Fibroblast of villous mesenchyme (primary cell): ENCODE measurements around the gene TMEM140. TPM values are rescaled to one million over a fixed set of nuclear protein-coding genes. Genes with fewer than 3 reads are reported as not detected.

Source experiments
- DNase-seq: peaks from one replicate; pipeline ENCODE4 v3.0.0-alpha.2; 2010; ENCODE audit warnings: low read depth
- H3K4me3 ChIP-seq: 2 replicates; pipeline ENCODE4 v1.5.1; 2011; ENCODE audit warnings: low read depth, mild to moderate bottlenecking, low read length
- CTCF ChIP-seq: IDR thresholded peaks from 2 replicates; pipeline ENCODE4 v1.5.1; 2012; ENCODE audit warnings: low read depth, mild to moderate bottlenecking, low read length; ENCODE audit not compliant: insufficient read depth
- total RNA-seq: library from RNA; depleted of rRNA; stranded (reverse); fragments of >200 nt; gene quantifications from 2 replicates; pipeline ENCODE4 v1.2.3, GENCODE V29; 2012

Gene TMEM140
- total RNA-seq, 1 donor = 5.2 TPM

- H3K4me3 ChIP-seq = no peak overlapping the region
- no peak for TF ChIP-seq CTCF
- no peak for DNase-seq
These were observed 60.4 kb downstream of the TMEM140 start for GRCh38 chr7:135208102-135208793.

DNA sequence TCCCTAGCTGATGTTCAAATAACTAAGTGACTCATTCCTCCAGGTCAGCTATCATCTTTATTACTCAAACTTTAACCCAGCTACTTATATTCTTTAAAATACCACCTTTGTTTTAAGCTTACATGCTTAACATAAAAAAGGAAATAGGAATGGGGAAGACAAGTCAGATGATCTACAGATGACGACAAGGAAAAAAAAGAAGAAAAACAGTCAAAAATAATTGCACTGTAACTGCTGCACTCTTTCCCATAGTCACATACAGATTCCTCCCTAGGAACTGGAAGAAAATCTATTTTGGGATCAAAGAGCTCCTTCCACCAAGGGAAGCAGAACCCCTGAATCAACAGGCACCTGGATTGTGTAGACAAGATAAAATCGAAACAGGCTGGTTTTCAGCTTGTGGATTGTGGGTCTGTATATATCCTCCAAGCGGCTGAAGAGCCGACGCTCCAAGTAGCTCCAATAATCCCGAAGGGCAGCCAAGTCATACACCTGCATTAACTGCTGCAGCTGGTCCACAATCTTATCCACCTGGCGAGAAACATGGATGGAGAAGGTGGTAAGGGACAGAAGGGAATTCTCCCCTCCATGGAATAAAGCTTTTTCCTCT, 61.5 kb downstream of the TMEM140 start:
- no peak overlapping the region for H3K4me3 ChIP-seq
- TF ChIP-seq CTCF = no peak
- no peak for DNase-seq

GRCh38 chr7:135210888-135211178, 63.0 kb downstream of the TMEM140 start:
- DNase-seq = peak; percentile 30
- no peak for TF ChIP-seq CTCF
- H3K4me3 ChIP-seq = peak overlapping the region; percentile 87

DNA sequence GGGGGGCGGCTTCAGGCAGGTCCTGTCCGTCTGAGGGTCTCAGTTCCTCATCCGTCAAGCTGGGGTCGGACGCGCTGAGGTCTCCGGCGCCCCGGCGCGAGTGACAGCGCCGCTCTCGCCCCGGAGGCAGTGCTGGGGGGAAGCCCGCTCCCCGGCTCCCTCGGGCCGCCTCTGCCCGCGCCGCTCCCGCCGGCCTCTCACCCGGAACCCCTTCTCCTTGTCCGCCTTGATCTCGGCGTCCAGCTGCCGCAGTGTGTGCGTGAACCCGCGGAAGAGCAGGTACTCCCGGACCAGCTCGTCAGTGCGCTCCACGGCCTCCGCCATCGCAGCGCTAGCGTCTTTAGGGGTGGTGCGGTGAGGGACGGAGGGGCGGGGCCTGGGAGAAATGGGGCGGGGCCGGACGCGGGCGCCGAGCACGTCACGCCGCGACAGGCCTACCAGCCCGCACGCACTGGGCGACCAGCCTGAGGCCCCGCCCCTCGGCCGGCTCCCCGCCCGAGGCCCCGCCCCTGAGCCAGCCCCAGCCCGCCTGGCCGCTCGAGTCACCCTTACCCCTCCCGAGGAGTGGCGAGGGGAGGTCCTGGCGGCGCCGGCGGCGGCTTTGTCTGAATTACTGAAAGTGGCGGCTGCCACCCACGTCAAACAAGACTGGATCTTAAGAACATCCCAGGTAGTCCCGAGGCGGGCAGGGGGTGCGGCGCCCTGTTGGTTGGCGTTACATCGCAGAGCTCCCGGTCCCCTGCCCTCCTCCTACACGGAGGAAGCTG, 63.5 kb downstream of the TMEM140 start, which contains the start of gene WDR91:
WDR91 (minus strand) TSS at position 348 of the 767 bp plus-strand sequence; CDS start at position 324, 24 bp downstream.
- TF ChIP-seq CTCF = no peak
- DNase-seq = peak; percentile 90
- H3K4me3 ChIP-seq = peak within 1 kb of the TSS; percentile 87

DNA sequence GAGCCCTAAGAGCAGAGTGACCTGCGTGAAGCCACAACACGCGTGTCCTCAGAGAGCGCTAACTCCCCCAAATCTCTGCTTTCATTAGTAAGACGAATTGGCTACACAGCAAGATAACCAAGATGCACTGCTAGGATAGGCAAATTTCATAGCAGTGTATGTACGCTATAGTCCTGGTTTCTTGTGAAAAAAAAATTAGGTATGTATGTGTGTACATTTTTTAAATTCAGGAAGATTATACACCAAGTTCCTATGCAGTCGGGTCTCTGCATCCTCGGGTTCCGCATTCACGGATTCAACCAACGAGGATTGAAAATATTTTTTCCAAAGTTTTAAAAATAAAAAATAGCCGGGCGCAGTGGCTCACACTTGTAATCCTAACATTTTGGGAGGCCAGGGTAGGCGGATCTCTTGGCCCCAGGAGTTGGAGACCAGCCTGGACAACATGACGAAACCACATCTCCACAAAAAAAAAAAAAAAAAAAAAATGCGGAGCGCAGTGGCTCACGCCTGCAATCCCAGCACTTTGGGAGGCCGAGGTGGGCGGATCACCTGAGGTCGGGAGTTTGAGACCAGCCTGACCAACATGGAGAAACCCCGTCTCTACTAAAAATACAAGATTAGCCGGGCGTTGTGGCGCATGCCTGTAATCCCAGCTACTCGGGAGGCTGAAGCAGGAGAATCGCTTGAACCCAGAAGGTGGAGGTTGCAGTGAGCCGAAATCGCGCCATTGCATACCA, 64.2 kb downstream of the TMEM140 start:
- peak overlapping the region; percentile 69 for H3K4me3 ChIP-seq
- peak; percentile 62 for DNase-seq

DNA sequence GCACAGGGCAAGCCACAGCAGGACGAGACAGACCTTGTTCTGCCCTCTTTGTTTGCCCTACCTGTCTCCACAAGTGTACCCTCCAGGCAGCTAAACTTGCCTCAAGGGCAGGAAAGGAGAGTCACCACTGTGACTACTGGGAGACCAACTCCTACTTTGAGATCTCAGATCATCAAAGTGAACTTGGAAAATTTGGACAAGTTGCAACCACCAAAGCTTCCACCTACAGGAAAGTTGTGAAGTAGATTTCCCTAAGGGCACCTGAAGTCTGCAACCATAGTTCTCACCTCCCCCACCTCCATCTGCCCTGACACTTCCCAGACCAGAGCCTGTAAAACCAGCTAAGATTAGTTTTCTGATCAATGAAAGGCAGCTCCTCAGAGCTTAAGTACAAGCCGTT, 66.0 kb downstream of the TMEM140 start:
- no peak for TF ChIP-seq CTCF
- no peak for DNase-seq
- H3K4me3 ChIP-seq = no peak overlapping the region

- TF ChIP-seq CTCF = no peak
- no peak for DNase-seq
- H3K4me3 ChIP-seq = no peak overlapping the region
These were observed 67.3 kb downstream of the TMEM140 start for GRCh38 chr7:135215180-135215579.
